NK-92 (cell line): Measurements from ENCODE around the gene GCNT1.
"Not testable (repeated sequence)": the region's sequence is repeated elsewhere in the genome, so short reads cannot be mapped to it uniquely, and the experiment has no call there.

Experiments used
- DNase-seq: peaks from one replicate; lab custom pipeline; 2025; ENCODE audit not compliant: unreplicated experiment; lab: John Stamatoyannopoulos, UW

GCNT1 gene

DNA sequence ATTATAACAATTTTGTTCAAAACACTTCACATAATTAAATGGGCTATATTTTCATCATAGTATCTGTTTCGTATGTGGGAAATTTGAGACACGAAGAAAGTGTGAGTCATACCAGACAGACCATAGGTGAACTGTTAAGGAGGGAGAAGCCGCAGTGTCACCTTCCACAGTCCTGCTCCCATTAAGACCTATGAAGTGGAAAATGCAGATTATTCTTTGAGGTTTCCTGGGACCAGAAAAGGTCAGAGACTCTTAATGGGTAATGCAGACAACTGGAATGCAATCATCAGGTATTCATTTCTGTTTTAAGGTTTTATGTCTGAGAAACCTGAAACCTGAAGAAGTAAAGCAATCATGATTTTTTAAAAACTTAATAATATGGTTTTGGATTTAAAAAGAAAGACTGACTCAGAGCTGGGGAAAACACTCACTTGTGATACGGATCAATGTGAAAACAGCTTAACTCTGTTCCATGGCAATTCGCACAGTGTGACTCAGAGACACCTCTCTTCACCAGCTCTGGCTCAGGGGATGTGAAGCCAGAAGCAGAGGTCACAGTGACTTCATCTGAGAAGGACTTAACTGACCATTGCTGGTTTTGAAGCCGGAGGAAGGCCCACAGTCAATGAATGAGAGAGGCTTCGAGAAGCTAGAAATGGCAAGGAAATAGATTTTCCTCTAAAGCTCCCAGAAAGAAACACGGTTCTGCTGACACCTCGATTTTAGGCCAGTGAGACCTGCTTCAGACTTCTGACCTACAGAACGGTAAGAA, 17.2 kb upstream of the GCNT1 start:
- DNase-seq: no peak

DNA sequence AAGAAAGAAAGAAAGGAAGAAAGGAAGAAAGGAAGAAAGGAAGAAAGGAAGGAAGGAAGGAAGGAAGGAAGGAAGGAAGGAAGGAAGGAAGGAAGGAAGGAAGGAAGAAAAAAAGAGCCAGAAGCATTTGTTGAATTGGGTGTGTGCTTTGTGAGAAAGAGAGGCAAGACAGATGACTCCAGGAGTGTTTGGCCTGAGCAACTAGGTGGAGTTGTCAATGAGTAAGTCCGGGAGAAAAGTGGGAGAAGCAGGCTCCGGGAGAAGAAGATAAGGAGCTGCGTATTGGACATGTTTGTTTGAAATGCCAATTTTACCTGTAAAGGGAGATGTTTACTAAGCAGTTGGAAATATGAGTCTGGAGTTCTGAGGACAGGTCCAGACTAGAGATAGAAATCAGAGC, 15.1 kb upstream of the GCNT1 start:
- DNase-seq: no peak

DNA sequence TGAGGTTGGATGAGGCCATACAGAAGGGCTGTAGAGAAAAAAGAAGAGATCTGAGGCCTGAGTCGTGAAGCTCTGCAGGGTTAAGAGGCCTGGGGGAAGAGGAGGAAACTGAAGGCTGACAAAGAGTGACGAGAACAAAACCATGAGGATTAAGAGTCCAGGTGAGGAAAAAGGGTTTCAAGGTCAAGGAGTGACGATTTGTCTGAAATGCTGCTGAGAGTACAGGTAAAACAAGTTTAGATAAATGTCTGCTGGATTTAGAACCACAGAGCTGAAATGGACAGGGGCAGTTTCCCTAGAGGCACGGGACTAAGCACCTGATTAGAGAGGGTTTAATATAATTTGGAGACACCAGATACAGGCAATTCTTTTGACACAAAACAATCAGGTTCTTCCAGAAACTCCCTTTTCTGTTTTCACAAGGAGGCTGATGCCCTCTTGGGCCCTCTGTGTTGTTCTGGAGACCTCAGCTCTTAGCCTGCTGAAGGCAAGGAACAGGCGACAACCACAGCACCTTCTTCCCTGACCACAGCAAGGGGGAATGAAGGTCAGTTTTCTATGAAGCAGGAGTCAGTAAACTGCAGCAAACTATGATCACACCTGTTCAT, 14.6 kb upstream of the GCNT1 start:
- no peak for DNase-seq

DNA sequence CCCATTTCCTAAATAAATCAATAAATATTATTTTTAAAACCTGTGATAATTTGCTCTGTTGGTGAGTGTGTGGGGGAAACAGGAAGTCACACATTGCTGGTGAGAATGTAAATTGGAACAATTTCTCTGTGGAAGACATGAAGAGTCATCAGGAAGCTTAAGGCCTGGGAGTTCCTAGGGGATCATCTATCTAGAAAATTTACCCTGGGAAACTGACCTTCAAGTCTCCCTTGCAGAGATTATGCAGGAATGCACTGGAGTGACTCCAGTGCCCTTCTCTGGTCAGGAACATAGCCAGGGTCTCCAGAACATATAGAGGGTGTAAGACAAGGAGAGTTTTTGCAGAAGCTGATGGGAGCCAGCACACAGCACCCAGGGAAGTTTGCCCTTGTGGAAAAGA, 13.0 kb upstream of the GCNT1 start:
- no peak for DNase-seq

DNA sequence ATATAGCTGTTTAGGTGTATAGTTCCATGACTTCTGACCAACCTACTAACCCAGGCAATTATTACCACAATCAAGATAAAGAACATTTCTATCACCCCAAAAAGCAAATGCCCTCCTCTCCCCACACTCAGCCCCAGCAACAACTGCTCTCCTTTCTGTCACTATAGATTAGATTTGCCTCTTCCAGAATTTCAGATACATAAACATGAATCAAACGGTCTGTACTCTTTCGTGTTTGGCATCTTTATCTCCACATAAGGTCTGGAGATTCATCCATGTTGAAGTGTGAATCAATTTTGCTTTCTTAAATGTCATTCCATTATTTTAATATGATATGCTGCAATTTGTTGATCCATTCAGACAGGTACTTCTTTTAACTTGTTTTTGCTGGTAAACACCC, 10.5 kb upstream of the GCNT1 start:
- no peak for DNase-seq

DNA sequence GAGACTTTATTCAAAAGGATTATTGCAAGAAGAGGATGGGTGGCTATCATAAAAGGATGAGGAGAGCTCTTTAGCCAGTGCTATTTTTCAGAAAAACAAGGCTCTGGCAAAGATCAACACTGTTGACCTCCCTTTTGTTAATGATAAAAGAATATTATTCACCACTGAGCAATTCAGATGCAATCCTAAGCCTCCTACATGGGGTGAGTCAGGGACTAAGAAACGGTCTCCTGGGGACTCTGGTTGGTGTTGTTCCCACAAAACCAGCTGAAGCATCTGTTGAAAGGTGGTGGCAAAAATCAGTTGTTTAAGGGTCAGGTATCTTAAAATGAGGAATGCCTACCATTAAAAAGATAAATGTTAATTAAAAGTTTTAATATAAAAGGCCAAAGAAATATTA, 7.7 kb upstream of the GCNT1 start:
- DNase-seq: no peak

DNA sequence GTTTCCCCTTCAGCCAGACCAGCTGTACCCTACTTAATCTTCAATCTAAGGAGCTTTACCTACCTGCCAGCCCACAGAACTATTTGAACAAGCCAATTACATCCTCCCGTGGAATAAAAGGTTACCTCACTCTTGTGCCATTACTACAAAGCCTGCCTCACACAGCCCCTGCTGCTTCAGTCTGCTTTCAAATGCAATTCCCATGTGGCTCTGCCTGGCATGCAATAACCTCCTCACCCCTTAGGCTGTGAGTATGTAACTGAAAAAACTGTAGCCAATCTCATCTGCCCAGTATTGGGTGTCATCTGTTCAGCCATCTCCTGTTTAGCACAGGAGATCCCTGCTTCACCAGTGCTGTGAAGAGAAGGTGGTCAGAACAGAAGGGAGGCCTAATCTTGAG, 6.1 kb upstream of the GCNT1 start:
- no peak for DNase-seq

DNA sequence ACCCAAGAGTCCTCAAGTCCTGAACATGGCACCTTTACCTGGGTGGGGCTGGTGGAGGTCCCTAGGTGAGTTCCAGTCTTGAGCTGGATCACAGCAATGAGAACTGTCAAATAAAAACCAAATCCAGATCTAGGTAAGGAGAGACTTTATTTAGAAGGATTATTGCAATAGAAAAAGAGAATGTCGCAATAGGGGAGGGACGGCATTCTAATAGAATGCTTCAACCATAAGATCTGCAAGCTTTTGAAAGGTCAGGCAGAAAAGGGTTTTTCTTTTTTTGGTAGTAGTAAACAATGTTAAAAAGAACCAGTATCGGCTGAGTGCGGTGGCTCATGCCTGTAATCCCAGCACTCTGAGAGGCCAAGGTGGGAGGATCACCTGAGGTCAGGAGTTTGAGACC, 5.2 kb upstream of the GCNT1 start:
- no peak for DNase-seq

DNA sequence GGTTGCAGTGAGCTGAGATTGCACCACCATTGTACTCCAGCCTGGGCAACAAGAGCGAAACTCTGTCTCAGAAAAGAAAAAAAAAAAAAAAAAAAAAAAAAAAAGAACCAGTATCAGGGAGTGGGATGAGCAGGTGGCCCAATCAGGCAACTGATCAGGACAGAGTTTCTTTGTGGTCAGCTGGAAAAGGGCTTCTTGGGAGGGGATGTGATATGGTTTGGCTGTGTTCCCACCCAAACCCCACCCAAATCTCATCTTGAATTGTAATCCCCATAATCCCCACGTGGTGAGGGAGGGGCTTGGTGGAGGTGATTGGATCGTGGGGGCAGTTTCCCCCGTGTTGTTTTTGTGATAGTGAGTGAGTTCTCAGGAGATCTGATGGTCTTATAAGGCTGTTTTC, 4.7 kb upstream of the GCNT1 start:
- DNase-seq: no peak

DNA sequence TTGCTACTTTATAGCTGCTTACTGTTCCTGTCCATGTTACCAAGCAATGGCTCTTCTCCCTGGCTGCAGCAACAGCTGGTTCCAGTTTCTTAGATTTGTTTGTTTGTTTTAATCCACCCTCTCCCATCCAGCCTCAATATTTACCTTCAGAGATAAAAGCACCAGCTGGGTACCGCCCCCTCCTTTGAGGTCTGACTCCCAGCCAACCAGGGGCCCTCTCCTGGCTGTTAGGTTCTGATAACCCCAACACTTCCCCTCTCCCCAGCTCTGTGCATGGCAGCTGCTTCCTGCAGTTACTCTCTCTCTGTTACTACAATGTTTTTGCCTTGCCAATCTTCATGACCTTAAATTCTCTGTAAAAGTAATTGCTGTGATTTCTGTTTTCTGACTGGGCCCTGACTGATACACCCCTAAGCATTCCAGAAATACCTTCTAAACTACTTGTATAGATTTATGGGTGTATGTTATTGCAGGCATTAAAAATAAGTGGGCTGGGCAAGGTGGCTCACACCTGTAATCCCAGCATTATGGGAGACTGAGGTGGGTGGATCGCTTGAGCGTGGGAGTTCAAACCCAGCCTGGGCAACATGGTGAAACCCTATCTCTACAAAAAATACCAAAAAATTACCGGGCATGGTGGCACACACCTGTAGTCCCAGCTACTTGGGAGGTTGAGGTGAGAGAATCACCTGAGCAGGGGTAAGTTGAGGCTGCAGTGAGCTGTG, 2.6 kb upstream of the GCNT1 start:
- DNase-seq: no peak

DNA sequence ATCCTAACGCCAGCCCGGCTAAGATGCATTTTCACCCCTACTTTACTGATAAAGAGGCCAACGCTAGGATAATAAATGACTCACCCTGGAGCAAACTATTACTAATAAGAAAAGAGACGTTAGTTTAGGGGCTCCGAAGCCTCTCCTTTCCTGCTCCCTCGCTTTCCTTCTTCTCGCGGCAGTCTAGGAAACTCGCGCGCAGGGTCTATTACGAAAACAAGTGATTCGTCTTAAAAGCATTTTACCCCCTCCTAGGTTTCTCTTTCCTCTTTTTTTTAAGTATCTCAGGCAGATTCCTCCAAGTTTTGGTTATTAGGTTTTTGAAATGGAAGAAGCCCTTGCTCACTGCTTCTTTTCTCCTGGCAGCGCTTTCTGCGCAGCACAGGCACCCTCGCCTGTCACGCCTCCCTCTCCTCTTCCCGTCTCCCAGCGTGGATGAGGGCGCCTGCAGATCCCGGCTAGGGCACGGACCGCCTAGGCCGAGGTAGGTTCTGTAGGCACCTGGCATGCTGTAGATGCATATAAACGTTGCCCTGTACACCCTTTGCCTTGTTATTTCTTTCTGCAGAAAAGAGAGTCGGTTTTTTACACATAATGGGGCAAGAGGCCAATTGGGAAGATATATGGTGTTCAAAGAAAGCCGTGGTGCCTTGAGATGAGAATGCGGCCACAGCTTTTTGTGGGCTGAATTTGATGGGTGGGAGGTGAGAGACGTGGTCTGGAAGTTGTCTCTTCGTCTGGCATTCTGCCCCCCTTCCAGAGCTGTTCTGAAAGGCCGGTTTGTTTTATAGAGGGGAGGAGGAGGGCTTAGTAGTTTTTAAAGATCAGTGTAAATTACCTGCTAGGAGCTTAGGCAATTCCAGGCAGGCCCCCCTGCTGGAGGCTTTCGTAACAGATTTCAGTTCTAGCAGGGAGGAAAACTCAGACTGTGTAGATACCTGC, 983 bp downstream of the GCNT1 start:
- DNase-seq: no peak

DNA sequence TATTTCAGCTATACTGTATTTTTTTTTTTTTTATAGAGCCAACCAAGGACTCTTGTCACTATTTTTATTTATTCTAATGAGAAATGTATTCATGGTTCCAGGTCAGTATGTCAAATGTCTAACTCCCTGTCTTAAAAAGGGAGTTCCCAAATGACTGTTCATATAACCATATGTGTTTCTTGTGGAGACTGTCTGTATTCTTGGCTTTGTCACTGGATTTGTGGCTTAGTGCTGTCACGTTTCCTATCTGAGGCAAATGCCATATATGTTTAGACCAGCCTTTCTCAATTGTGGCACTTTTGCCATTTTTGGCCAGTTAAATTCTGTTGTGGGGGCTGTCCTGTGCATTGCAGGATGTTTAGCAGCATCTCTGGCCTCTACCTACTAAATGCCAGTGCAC, 3.1 kb downstream of the GCNT1 start:
- DNase-seq: no peak

DNA sequence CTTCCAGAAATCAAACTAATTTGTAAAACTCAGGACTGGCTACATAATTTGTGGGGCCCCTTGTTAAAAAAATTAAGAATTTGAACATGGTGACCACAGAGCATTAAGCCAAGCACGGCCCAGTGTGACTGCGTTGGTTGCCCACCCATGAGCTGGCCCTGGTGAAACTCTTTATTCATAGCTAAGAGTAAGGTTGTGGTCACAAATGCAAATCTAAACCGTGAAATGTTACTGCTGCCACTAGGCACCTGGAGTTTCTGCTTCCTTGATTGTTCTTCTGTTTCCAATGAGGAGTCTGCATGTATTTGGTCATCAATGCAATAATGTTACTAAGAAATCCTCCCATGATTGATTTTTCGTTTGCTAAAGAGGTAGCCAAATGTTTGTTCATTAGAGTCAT, 4.2 kb downstream of the GCNT1 start:
- no peak for DNase-seq

DNA sequence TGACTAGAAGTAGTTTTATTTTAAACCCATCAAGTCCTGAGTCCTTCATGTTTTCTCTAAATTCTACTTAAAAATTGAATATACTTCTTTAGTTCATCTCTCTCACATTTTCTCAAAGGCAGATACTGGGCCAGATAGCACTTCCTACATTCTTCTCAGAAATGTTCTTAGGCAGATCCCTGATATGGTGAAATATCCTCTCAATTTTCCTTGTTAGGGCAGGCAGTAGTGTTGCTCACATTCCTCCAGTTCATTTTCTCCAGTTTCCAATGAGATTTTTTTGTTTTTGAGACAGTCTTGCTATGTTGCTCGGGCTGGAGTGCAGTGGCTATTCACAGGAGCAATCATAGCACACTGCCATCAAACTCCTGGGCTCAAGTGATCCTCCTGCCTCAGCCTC, 5.7 kb downstream of the GCNT1 start:
- no peak for DNase-seq

DNA sequence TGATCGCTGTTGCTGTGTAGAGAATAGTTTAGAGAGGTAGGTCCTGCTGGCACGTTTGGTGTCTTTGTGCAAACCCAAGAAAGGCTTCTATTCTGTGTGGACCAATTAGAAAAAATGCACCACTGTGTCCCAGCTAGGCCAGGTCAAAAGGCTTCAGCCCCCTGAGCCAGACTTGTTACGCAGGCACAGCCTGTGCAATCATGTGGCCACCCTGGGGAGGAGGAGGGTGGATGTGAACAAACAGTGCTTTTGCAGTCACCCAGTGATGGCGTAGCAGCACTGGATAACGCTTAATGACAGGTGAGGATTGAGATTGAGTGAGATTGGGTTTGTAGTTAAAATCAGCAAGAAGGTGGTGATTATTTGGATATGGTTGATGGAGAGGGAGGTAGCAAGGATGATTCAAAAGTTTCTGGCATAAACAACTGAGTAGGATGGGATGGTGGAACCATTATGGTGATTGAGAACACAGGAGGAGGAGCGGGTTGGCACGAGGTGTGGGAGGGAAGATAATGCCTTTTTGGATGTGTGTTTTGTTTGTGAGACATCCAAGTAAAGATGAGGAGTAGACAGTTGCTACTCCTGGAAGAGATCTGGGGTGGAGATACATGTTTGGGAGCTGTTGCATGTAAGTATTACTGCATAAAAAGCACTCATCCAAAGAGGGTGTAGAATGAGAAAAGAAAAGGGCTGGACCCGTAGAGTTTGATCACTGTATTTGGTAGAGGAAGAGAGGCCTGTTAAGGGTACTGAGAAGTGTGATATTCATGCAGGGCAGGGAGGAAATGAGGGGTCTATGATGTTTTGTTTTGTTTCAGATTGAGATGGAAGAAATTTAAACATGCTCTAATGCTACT, 6.7 kb downstream of the GCNT1 start:
- DNase-seq: no peak

DNA sequence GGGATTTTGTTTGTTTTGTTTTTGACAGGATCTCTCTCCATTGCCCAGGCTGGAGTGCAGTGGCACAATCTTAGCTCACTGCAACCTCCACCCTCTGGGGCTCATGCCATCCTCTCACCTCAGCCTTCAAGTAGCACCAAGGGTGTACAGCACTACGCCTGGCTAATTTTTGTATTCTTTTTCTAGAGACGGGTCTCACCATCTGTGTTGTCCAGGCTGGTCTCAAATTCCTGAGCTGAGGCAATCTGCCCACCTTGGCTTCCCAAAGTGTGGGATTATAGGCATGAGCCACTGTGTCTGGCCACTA, 7.3 kb downstream of the GCNT1 start:
- DNase-seq: no peak

DNA sequence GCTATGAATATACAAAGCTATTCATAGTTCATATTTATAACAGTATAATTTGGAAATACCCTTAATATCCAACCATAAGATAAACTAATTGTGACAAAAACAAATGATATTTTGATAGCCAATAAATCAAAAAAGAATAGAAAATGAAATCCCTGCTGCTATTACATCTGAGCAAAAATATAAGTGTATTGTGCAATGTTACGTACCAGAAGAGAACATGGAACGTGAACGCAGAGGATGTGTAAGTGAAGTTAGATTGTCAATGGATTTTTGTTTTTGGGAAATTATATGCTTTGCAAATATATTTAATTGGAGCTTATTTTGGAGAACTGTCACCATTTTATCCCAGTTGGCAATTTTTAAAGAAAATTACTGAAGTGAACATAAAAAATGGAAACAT, 15.4 kb downstream of the GCNT1 start:
- no peak for DNase-seq

DNA sequence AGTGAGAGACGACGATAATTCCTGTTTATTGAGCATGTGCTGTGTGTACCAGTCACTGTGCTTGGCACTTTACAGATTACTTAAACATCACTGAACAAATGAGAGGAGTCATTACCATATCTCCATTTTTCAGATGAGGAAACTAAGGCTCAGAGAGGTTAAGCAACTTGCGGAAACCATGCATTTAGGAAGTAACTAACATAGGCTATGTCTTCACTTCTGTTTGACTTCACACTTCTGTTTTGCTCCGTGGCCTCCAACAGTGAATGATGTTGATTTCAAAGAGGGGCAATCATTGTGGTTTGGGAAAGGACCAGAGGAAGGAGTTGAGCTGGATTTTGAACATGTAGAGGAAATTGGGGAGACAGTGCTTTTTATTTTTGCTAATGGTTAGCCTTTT, 16.7 kb downstream of the GCNT1 start:
- DNase-seq: no peak

DNA sequence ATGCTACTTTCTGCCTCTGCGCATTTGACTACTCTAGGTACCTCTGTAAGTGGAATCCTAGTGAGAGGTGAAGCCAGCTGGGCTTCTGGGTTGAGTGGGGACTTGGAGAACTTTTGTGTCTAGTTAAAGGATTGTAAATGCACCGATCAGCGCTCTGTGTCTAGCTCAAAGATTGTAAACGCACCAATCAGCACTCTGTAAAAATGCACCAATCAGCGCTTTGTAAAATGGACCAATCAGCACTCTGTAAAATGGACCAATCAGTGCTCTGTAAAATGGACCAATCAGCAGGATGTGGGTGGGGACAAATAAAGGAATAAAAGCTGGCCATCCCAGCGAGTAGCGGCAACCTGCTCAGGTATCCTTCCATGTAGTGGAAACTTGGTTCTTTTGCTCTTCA, 18.8 kb downstream of the GCNT1 start:
- not testable (repeated sequence) for DNase-seq

DNA sequence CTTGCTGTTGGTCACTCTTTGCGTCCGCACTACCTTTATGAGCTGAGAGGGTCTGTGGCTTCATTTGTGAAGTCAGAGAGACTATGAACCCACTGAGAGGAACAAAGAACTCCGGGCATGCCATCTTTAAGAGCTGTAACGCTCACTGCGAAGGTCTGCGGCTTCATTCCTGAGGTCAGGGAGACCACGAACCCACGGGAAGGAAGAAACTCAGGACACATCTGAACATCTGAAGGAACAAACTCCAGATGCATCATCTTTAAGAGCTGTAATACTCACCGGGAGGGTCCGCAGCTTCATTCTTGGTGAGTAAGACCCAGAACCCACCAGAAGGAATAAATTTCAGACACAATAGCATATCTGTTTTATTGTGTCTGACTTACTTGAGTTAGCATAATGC, 19.2 kb downstream of the GCNT1 start:
- DNase-seq: no peak

DNA sequence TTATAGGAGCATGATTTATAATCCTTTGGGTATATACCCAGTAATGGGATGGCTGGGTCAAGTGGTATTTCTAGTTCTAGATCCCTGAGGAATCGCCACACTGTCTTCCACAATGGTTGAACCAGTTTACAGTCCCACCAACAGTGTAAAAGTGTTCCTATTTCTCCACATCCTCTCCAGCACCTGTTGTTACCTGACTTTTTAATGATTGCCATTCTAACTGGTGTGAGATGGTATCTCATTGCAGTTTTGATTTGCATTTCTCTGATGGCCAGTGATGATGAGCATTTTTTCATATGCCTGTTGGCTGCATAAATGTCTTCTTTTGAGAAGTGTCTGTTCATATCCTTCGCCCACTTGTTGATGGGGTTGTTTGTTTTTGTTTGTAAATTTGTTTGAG, 20.4 kb downstream of the GCNT1 start:
- DNase-seq: not testable (repeated sequence)
